GM21619 (cell line): ENCODE data around the gene PLEKHA7.

ENCODE experiments used
- ATAC-seq: cut with Tn5 transposase; IDR thresholded peaks from one replicate; pipeline ENCODE4 v1.9.1; 2021; ENCODE audit not compliant: unreplicated experiment

PLEKHA7 gene

DNA sequence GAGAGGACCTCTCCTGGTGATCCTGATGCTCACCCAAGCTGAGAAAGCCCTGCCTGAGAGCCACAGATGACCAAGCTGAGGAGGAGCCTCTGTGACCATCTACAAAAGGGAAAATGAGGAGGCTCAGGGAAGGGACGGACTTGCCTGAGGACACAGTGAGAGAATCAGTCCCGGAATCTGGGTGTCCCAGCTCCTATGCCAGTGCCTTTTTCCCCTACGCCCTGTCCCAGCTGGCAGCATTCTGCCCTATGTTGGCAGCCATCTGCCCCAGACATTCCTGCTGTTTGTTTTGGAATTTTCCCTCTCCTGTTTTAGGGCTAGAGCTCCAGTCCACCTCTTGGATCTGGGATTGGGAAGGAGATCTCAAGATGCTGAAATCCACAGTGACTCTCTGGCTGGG, 221.2 kb downstream of the PLEKHA7 start:
- ATAC-seq = no peak

GRCh38 chr11:16792426-16792825, 221.8 kb downstream of the PLEKHA7 start:
- ATAC-seq = no peak

DNA sequence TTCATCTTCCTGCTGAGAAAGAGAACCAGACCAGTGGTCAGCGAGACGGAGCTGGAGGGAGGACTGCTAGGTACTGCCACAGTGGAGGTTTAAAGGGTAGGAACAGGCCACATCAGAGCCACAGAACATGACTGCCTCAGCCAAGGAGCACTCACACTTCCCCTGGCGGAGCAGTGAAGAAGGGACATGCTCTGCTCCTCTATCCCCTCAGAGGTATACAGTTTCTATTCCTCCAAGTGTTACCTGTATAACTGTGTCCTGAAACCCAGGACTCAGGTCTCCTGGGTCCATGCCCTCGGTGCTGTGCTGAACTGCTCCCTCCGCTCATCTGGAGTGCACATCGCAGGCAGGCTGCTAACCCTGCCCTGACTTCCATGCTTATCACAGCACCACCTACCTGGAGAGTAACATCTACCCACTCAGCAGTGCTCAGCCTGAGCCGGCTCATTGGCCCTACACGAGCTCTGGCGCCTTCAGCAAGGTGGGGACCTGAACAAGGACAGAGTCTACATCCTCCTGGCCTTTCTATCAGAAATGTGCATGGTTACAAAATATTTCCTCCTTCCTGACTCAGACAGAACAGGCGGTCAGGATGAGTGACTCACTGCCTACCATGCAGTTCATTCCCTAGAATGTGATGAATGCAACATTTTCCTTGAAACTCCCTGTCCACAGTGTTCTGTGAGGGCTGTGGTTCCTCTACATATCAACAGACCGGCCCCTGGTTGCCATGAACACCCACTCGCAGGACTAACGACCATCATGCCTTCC, 222.8 kb downstream of the PLEKHA7 start:
- no peak for ATAC-seq

DNA sequence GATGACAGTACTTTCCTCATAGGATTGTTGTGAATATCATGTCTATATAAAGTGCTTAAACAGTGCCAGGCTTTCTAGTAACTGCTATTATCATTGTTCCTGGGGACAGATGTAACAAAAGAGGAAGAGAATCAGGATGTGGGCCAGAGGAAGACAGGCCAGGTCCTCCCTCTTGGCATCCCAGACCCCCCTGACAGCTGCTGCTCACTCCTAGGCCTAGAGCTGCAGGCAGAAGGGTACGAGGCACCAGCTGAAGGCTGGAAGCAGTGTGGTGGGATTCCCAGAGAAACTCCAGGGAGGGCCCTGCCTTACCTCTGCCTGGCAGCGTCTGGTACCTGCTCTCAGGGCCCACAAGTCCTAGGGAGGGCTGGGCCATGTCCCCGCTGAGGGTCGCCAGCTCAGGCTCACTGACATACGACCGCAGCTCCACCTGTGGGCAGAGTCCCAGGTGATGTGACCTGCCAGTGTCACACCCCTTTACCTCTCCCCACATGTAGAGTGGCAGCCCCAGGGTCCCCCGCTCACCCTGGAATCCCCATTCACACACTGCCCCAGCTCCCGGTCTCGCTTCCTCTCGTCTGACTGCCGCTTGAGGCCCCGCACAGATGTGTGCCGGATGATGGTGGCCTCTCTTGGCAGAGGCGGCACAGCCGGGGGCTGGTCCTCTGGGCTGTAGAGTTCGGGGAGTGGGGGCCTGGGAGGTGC, 223.6 kb downstream of the PLEKHA7 start:
- no peak for ATAC-seq

GRCh38 chr11:16789560-16790485, 224.4 kb downstream of the PLEKHA7 start:
- ATAC-seq = no peak

DNA sequence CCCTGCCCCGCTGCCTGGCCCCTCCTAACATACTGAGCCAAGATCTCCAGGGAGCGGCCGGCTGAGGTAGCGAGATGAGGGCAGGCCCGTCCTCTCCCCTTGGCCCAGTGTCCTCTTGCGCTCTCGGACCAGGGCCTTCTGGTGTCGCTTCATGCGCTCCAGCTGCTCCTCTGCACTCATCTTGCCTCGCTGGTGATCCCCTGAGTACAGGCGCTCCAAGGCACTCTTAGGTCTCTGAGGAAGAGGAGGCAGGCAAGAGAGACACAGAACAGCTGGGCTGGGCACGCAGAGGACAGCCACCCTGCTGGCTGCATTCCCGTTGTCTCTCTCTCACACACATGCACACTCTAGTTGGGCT, 225.2 kb downstream of the PLEKHA7 start:
- ATAC-seq = no peak

GRCh38 chr11:16788141-16789062, 225.8 kb downstream of the PLEKHA7 start:
- ATAC-seq = peak; percentile 72

DNA sequence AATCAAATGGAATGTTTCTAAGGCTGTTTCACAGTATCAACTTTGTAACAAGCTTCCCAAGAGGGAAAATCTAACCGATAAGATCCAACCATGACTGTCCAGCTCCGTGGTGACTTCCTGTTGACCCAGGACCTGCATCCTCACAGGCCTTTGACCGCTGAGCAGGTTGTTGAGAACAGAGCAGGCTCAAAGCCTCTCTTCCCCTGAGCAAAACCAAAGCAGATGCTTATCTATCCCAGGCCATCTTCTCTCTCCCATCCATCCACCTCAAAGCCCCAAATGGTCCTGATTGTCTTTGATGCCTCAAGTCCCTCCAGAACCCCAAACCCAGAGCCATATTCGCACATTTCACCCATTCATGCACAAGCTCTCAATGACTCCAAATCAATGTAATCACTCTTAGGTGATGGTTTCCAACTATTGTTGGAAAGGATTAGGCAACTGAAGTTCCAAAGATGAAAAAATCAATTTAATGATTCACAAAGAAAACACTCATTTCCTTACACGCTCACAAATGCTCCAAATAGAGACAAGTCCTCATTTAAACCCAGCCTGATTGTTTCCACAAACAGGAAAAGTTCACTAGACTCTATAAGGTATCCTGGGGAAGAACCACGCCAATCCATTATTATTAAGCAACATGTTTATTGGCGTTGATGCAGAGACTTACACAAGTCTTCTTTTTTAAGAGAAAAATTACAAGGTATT, 227.0 kb downstream of the PLEKHA7 start:
- no peak for ATAC-seq

DNA sequence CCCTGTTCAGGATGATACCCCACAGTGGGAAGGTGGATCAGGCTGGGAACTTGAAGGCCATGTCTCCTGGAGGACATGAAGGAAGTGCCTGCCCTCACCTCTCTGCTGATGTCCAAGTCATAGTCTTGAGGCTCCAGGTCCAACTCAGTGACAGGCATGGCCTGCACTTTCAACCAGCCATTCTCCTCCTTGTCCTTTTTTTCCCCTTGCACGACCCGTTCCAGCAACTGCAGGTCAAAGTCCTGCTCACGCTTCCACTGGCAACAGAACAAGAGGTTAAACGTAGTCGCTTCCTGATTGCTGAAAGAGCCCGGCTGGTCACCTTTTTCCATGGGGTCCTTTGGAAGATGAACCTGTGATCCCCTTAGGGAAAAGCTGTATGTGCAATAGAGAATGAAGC, 228.1 kb downstream of the PLEKHA7 start:
- no peak for ATAC-seq

- ATAC-seq = peak; percentile 73
Measured at GRCh38 chr11:16785520-16786128, 228.6 kb downstream of the PLEKHA7 start.

DNA sequence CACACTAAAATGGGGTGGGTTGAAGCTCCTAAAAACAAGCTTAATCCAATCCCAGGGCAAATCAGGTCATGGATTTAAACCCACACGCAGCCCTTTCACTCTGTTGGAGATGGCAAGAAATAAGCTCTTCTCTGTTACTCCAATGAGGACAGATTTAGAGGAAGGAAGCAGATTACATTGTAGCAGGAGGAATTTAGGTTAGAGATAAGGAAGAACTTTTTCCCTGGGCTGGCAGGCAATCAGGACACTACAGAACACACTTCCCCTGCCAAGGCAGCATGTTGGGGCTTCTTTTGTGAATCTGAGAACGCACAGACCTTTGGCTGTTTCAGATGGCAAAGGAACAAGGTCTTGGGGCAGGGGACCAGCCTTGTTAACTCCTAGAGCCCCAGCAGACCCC, 229.5 kb downstream of the PLEKHA7 start:
- no peak for ATAC-seq

GRCh38 chr11:16784097-16784496, 230.1 kb downstream of the PLEKHA7 start:
- ATAC-seq = no peak

- ATAC-seq = no peak
Measured at GRCh38 chr11:16783321-16783801, 230.9 kb downstream of the PLEKHA7 start.

DNA sequence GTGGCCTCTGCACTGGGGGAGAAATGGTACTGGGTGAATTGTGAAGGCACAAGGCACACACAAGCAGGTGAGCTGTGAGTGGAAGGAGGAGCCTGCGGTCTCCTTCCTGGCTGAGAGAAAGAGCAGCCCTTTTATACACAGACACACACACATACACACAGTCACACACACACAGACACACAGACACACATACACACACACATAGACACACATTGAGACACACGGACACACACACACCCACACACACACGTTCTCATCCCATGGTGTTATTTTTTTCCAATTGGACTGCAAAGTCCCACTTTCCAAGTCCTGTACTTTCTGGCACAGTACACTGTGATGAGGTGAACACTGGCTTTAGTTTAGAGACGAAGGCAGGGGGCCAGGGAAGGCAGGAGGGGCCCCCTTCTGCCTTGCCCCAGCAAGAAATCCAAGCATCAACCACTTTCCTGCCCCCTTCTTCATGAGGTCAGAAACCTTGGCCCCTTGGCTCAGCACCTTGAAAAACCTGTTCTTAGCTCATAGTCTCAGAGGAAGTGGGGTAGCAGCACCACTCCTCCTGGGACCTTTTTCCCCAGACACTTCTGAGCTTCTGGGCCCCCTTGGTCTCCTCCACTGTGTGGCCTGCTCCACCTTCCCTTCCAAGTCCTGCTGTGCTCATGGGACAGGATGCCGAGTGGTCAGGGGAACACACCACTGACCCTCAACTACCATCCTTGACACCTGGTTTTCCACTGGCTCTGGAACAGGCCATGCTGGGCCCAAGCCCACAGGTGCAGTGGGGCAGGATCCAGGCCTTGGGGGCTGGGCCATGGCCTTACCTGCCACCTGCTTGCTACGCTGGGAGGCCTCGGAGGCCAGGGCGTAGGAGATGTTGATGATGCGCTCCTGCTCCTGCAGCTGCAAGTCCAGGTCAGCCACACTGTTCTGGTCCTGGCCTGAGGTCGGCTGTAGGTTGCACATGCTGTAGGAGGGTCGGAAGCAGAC, 232.0 kb downstream of the PLEKHA7 start:
- ATAC-seq = no peak

DNA sequence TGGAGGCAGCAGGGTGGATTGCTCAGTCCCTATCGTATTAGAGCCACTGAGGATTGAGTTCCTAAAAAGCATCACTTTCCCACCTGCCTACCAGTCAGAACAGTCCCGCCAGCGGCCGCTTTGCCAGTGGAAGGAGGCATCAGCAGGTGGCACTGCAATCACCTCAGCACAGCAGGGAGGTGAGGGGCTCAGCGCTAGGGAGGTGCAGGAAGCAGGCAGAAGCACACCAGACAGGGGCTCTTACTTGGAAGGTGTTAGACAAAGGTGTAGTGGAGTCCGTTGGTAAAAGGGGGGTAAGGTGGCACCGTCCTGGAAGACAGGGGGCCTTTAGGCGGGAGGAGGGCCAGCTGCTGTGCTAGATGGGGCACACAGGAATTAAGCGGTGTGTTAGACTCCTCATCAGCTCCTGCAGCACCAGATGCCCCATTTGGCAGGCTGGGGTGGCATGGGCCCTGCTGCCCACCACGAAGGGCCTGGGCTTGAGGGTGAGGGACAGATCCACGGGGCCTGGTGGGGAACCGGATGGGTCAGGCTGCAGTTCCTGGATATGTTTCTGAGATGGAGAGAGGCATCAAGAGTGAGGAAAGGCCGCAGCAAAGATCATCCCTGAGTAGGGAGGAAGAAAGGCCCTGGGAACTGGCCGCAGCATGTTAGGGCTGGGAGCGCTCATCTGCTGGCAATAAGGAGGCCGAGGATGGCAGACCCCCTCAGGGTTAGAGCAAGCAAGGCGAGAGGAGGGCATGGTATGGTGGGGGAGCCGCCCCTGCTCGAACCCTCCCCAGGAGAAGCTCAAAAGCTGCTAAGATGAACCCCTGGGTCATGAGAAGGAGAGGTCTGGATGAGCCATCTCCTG, 233.3 kb downstream of the PLEKHA7 start:
- ATAC-seq = no peak

DNA sequence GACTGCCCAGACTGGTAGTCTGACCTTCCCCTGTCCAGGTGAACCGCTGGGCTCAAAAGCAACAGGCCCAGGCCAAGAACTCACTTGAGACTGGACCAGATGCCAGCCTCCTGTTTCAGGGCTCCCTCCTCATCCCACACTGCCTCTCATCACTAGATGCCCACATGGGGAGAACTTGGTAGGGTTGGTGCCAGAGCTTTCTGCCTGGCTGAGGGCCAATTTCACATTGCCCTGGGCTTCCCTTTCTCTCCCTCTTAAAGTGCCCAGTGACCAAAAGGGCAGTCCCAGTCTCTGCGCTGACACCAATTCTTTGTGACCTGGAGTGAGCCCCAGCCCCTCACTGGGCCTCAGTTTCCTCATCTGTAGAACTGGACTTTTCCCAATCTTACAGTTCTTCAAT, 234.1 kb downstream of the PLEKHA7 start:
- no peak for ATAC-seq

- no peak for ATAC-seq
Measured at GRCh38 chr11:16779436-16779835, 234.8 kb downstream of the PLEKHA7 start.
